Measurements from ENCODE around the gene CALML5.
A peak's percentile ranks its signal among the peaks of the same experiment; 100 is the strongest.

The CALML5 gene

DNA sequence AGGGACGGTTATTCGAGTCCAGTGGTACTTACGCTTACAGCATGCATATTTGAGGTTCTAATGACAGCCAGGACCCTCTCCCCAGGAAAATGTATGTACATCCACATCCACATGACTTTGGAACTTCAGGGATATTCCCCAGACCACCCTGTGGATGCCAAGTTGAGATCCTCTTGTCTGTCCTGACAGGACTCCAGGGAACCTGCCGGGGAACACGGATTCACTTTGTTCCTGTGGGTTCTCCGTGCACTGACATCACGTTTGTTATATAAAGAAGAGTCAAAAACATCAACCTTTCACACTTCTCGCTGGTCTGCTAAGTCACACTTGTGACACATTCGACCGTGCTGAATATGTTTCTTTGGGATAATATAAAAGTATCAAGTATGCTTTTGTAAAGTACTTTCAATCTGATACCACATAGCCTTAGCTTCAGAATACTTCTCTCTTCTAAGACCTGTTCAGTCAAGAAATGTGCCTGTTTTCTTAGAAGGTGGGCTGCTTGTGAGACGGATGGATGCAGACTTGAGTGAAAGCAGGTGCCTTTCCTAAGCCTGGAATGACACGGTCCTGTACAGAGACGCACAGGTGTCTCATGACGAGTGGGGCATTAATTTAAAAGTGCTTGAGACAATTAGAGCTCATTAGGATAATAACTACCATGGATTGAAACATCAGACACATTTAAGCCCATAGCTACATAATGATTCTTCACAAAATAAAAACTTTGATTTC lies 38.7 kb downstream of the CALML5 start:
- no peak for DNase-seq

DNA sequence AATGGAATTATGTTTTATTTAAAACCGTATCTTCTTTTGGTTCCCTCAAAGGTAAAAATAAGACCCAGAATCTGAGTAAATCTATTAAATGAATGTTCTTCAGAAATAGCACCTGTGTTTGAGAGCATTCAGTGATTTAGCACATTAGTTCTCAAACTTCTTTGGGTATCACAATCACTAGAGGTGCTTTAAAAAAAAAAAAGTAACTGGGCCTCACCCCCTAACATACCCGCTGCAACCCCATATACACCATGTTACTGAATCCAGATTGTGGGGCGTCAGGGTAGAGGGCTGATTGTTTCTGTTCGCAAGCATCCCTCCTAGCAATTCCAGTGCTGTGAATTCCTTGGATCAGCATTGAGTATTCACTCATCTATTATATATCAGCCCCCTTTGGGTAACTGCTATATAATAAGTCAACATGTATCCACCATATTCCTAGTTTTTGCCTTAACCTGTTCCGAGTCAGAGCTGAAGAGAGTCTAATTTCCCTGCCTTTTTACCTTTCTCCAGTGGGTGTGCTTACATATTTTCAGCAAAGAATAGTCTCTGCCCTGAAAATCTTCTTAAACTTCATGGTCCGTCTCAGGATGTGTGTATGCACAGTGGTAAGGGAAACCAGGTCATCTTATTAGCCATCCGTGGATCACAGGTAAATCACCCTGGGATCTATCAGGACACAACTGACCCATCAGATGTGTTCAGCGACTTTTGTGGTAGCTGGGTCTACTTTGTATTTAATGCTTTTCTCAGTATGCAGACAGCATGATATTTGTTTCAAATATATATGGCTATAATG lies 40.2 kb downstream of the CALML5 start:
- no peak for DNase-seq

DNA sequence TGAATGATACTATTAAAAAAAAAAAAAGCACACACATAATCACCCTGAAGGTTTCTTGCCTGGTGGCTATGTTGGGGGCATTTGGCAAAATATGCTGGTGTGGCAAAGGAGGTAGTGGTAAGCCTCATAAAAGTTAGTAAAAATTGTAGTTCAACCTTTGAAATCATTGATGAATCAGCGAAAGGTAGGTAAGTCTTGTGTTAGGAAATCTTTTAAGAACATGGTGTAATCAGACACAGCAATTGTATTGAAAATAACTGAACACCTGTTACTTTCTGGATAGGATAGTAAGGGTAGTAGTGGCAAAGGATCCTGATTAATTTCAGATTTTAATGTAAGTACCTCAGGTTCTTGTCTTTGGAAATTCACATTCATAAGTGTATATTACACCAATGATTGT lies 40.9 kb downstream of the CALML5 start:
- DNase-seq, result no peak

DNA sequence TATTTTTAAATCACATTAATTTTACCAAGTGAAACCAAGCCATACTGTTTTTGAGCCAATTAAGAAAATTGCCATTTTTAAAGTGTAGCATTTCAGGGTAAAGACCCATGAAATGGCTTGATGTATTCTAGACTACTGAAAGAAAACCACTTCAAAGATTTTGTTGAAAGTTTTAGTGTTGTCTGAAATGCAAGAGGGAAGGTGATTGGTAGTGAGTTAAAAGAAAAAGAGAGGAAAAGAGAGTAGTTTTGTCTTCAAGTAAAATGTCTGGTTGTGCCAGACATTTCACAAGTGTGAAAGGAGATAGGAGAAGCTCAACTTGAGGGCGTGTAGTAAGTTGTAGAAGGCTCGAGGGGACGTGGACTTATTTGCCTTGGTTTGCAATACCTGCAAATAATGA lies 41.6 kb downstream of the CALML5 start:
- DNase-seq, result no peak

DNA sequence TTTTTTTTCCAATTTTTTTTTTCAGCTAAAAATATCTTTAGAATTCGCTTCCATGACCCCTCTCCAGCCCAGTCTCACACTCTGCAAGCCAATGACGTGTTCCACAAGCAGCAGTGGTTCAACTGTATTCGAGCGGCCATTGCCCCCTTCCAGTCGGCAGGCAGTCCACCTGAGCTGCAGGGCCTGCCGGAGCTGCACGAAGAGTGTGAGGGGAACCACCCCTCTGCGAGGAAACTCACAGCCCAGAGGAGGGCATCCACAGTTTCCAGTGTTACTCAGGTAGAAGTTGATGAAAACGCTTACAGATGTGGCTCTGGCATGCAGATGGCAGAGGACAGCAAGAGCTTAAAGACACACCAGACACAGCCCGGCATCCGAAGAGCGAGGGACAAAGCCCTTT lies 42.8 kb downstream of the CALML5 start:
- no peak for DNase-seq

DNA sequence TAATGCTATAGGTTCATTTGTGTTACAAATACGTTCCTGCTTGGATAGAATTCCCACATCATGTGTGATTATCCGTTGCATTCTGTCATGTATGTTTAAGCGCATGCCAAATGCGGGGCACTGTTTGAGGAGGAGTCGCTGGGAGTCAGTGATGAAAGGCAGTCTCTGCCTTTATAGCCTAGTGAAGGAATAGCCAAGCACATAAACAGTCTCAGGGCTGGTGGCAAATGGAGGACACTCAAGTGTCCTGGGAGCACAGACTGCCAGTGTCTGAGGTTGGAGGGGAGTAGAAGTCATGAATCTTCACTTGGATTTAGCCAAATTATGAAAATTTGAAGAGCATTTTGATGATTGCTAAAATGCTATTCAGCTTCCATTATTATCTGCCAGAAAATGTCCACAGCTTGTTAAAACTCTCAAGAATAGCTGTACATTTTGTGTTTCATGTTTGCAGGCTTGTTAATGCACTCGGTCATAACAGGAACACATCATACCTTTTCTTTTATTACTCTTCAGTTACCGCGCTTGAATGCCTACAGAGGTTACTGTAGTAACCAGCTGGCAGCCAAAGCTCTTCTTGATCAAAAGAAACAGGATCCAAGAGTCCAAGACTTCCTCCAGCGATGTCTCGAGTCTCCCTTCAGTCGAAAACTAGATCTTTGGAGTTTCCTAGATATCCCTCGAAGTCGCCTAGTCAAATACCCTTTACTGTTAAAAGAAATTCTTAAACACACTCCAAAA lies 45.5 kb downstream of the CALML5 start:
- DNase-seq, result no peak

DNA sequence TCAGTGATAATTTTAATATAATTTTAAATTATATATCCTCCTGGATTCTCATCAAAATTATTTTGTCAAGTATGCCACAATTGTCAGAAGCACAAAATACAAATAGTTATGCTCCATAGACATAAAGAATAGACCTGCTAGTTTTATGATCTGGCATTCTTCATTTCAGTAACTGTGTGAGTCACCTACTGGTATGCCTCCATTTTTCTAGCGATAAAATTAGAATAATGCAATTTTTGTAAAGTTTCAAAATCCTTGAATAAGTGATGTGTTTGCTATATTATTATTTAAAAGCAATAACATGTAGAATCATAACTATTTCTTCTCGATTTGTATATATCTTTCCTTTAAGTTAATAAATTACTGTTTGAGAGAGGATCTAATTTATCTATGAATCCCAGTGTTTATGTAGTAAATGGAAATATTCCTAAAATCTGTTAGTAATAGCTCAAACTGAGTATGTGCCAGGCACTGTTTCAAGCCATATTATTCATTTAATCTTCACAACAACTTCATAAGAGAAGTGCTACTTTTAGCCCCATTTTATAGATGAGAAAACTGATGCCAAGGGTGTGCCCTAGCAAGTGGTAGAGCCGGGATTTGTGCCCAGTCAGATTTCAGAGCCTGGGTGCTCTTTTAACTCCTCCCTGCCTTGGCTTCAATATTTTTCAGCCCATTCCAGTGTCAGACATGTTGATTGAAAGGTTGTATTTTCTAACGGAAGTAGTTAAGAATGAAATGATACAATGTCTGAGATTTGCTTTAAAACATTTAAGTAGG lies 48.6 kb downstream of the CALML5 start:
- DNase-seq, result no peak

DNA sequence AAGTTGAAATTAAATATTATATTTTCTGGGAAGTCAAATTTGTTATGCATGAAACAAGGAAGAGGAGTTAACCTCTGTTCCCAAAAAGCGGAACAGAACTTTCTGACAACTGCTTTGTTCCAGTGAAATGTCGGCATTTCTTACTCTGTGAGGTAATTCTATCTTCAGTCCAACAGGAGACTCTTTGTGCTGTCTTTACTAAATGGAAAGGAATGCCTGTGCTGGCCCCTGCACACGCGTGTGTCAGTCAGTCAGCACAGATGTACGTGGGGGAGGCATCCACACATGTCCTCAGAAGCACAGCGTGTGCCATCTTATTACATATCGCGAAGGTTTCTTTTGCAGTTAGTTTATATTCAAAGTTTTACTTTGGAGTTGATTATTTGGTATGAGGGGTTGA lies 49.5 kb downstream of the CALML5 start:
- DNase-seq, result peak; percentile 57

DNA sequence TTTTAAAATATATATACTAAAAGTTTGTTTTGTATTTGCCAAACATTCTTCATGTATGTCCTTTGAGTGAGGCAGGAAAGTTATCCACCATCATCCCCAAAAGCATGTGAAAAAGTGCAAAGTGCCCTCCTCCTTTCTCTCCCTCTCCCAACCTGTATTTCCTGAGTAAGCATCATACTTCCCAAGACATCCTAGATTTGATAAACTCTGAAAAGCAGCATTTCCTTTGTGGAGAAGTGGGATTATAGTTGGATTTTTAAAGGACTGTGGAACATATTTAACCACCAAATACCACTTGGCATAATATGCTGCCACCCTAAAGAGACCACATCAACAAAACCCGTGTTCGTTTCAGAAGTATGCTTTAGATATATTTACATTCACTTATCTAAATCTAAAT lies 50.1 kb downstream of the CALML5 start:
- DNase-seq, result no peak
